ENCODE measurements around the gene BDKRB2. TPM values are rescaled to one million over a fixed set of nuclear protein-coding genes. Genes with fewer than 3 reads are reported as not detected.

BDKRB2 gene
- total RNA-seq, 1 experiment from 2014 or later = 0.15 TPM

- Mint-ChIP-seq H3K27me3 (ENCODE audit: low read depth) (no peaks in the 10 kb centered on the region; the same call in 1 of the 2 replicates), H3K4me1 (no peaks in the 10 kb centered on the region), H3K4me3 (no peak overlapping the region), H3K36me3 (ENCODE audit: insufficient read depth in 1 of 3, low read depth in 3 of 3) (no peaks in the 10 kb centered on the region; a peak in 1 of 7 replicates), H3K9me3 (peaks cover 5 to 8% of the 10 kb centered on the region in 2 experiments; a peak in 4 of 5 replicates), H3K27ac (no peak overlapping the region)
- no peak overlapping the region for H3K56ac ChIP-seq (ENCODE audit: insufficient read length, low read depth, low read length)
- H3K18ac ChIP-seq (ENCODE audit: insufficient read length, low read depth, low read length) = no peak overlapping the region
- H3K4ac ChIP-seq (ENCODE audit: low read depth, low read length) = no peak overlapping the region
- H3K79me2 ChIP-seq (ENCODE audit: insufficient read depth, low read length) = no peaks in the 10 kb centered on the region
- no peak overlapping the region for H3K14ac ChIP-seq (ENCODE audit: insufficient read depth, low read length)
- no peak overlapping the region for H2AFZ ChIP-seq (ENCODE audit: low read length)
- H4K91ac ChIP-seq (ENCODE audit: insufficient read length, low read depth, low read length) = no peak overlapping the region
- no peaks in the 10 kb centered on the region for H3K27me3 ChIP-seq (ENCODE audit: insufficient read depth, low read length)
- no peaks in the 10 kb centered on the region for H4K20me1 ChIP-seq (ENCODE audit: control insufficient read depth, insufficient read depth, insufficient read length)
- H3K23me2 ChIP-seq (ENCODE audit: insufficient read length, low read depth, low read length, poor library complexity, severe bottlenecking) = no peaks in the 10 kb centered on the region
- WGBS (ENCODE audit: extremely low coverage, insufficient read length, low lambda C conversion rate) = no CpG with 5 or more reads among the region's 20 CpGs
- H4K5ac ChIP-seq (ENCODE audit: insufficient read length, low read depth, low read length) = no peak overlapping the region
- H2AK5ac ChIP-seq (ENCODE audit: insufficient read length, low read length) = no peak overlapping the region
- H4K8ac ChIP-seq (replicated peaks; ENCODE audit: insufficient read length, low read depth, low read length) = no peak overlapping the region
- no peak overlapping the region for H2BK120ac ChIP-seq (ENCODE audit: low read depth, low read length, poor library complexity, severe bottlenecking)
- H3K27ac ChIP-seq (ENCODE audit: insufficient read length, low read depth, low read length) = no peak overlapping the region
- no peak overlapping the region for H2BK15ac ChIP-seq (ENCODE audit: low read depth, low read length)
- H3K4me2 ChIP-seq (ENCODE audit: insufficient read depth, insufficient read length, low read length) = no peak overlapping the region
- no peak overlapping the region for H2BK5ac ChIP-seq (ENCODE audit: insufficient read length, low read length)
- H3K9me3 ChIP-seq (ENCODE audit: control insufficient read depth, low read depth, low read length) = no peaks in the 10 kb centered on the region
- no peaks in the 10 kb centered on the region for H3K79me1 ChIP-seq (ENCODE audit: insufficient read depth, low read depth, low read length, poor library complexity, severe bottlenecking)
- H2BK20ac ChIP-seq (ENCODE audit: low read depth, low read length, poor library complexity, severe bottlenecking) = no peak overlapping the region
- H3K9ac ChIP-seq (ENCODE audit: extremely low read depth, insufficient read length, low read length) = no peak overlapping the region
- TF ChIP-seq CTCF (conservative IDR thresholded peaks at IDR 0.05) = no peak
- DNase-seq = no peak
- no peak overlapping the region for H3T11ph ChIP-seq (ENCODE audit: low read length)
- no peak overlapping the region for H2BK12ac ChIP-seq (ENCODE audit: insufficient read length, low read depth, low read length)
- H3K23ac ChIP-seq (ENCODE audit: insufficient read length, low read depth, low read length) = no peak overlapping the region
- no peaks in the 10 kb centered on the region for H3K4me1 ChIP-seq (ENCODE audit: insufficient read depth, low read length)
Observed at GRCh38 chr14:96263347-96264199, 58.9 kb downstream of the BDKRB2 start.
